Astrocyte of the cerebellum (primary cell): ENCODE results near the gene SEMA4A.

ENCODE experiments used
- DNase-seq: peaks from one replicate; pipeline ENCODE4 v3.0.0-alpha.2; 2011; ENCODE audit warnings: low read depth
- H3K4me3 ChIP-seq: 2 replicates; pipeline ENCODE4 v1.5.1; 2011; ENCODE audit warnings: mild to moderate bottlenecking, low read depth, low read length, moderate library complexity
- CTCF ChIP-seq: IDR thresholded peaks from 2 replicates; pipeline ENCODE4 v1.5.1; 2012; ENCODE audit warnings: low read length, low read depth, moderate library complexity, mild to moderate bottlenecking; ENCODE audit errors: missing control alignments
- in situ Hi-C: cut with HindIII; loops from 2 replicates; pipeline ENCODE4 v1.10.0; 2017; ENCODE audit warnings: low sequenced_read_pairs

The SEMA4A gene

GRCh38 chr1:156153362-156153761 lies at the start of gene SEMA4A:
TSS of gene SEMA4A (plus strand) at chr1:156153585. CDS start at chr1:156154579, 994 bp downstream.
- TF ChIP-seq CTCF: no peak
- no peak for DNase-seq
- no peak within 1 kb of the TSS for H3K4me3 ChIP-seq
- in situ Hi-C loops: no loop called here

GRCh38 chr1:156104065-156104810 lies 49.1 kb upstream of the SEMA4A start:
- no peak overlapping the region for H3K4me3 ChIP-seq
- in situ Hi-C loops: no loop called here
- TF ChIP-seq CTCF: no peak
- no peak for DNase-seq

- no peak overlapping the region for H3K4me3 ChIP-seq
- DNase-seq: no peak
- in situ Hi-C loops: no loop called here
- no peak for TF ChIP-seq CTCF
Observed at GRCh38 chr1:156104861-156105832, 48.2 kb upstream of the SEMA4A start.

- TF ChIP-seq CTCF: no peak
- H3K4me3 ChIP-seq: peak overlapping the region; percentile 7
- in situ Hi-C loops: no loop called here
- no peak for DNase-seq
Observed at GRCh38 chr1:156106624-156107488, 46.5 kb upstream of the SEMA4A start.

- in situ Hi-C loops: no loop called here
- no peak overlapping the region for H3K4me3 ChIP-seq
- no peak for DNase-seq
- TF ChIP-seq CTCF: no peak
Observed at GRCh38 chr1:156108057-156108456, 45.3 kb upstream of the SEMA4A start.
